DOHH2 (cell line): ENCODE data around the gene KIF5B.
"Not testable (repeated sequence)": the region's sequence is repeated elsewhere in the genome, so short reads cannot be mapped to it uniquely, and the experiment has no call there.

ENCODE experiments used
- H3F3A ChIP-seq: fragments of 200-600 bp; sonication (generic), shearing (Covaris generic); 2 replicates; pipeline ENCODE4 v1.6.0; 2016; ENCODE audit warnings: antibody characterized with exemption, mild to moderate bottlenecking; ENCODE audit not compliant: control insufficient read depth, insufficient read depth
- H3K27ac ChIP-seq: fragments of 200-600 bp; sonication (generic); 2 replicates; pipeline ENCODE4 v1.5.1; 2014; ENCODE audit warnings: low read depth, mild to moderate bottlenecking, low read length, moderate library complexity
- H3K27me3 ChIP-seq: fragments of 200-600 bp; sonication (generic); 2 replicates; pipeline ENCODE4 v1.6.1; 2014; ENCODE audit warnings: mild to moderate bottlenecking, low read length, mixed read lengths; ENCODE audit not compliant: control insufficient read depth
- H3K36me3 ChIP-seq: fragments of 200-600 bp; sonication (generic); 2 replicates; pipeline ENCODE4 v1.6.1; 2014; ENCODE audit warnings: mild to moderate bottlenecking, low read length, moderate library complexity, mixed read lengths; ENCODE audit not compliant: control insufficient read depth
- H3K4me1 ChIP-seq: fragments of 200-600 bp; sonication (generic); 2 replicates; pipeline ENCODE4 v1.6.1; 2014; ENCODE audit warnings: mild to moderate bottlenecking, low read length, mixed read lengths; ENCODE audit not compliant: control insufficient read depth
- H3K4me2 ChIP-seq: fragments of 200-600 bp; sonication (generic); 2 replicates; pipeline ENCODE4 v1.6.0; 2014; ENCODE audit warnings: mild to moderate bottlenecking, low read length, moderate library complexity
- H3K4me3 ChIP-seq: fragments of 200-600 bp; sonication (generic); 2 replicates; pipeline ENCODE4 v1.5.1; 2014; ENCODE audit warnings: mild to moderate bottlenecking, low read length, mixed read lengths
- H3K79me2 ChIP-seq: fragments of 200-600 bp; sonication (generic); 2 replicates; pipeline ENCODE4 v1.6.1; 2014; ENCODE audit warnings: mild to moderate bottlenecking, low read length, mixed read lengths; ENCODE audit not compliant: control insufficient read depth
- H3K9me2 ChIP-seq: fragments of 200-600 bp; sonication (generic); replicated peaks from 2 replicates; pipeline ENCODE4 v1.6.1; 2014; ENCODE audit warnings: mild to moderate bottlenecking, low read length, mixed read lengths; ENCODE audit not compliant: control insufficient read depth
- H3K9me3 ChIP-seq: fragments of 200-600 bp; sonication (generic); 2 replicates; pipeline ENCODE4 v1.6.1; 2014; ENCODE audit warnings: antibody characterized with exemption, low read length, mixed read lengths; ENCODE audit not compliant: control insufficient read depth, insufficient read depth
- H4K20me1 ChIP-seq: fragments of 200-600 bp; sonication (generic); 2 replicates; pipeline ENCODE4 v1.6.0; 2014; ENCODE audit warnings: low read depth, mild to moderate bottlenecking, antibody characterized with exemption, low read length, moderate library complexity; ENCODE audit not compliant: control insufficient read depth, insufficient read depth
- EZH2phosphoT487 ChIP-seq: fragments of 200-600 bp; sonication (generic); IDR thresholded peaks from 2 replicates; pipeline ENCODE4 v1.6.1; 2017; ENCODE audit warnings: borderline replicate concordance, mild to moderate bottlenecking, antibody characterized with exemption, low read length, moderate library complexity, mixed read lengths
- TF ChIP-seq, protein P1 (sequence below): fragments of 200-600 bp; sonication (generic); IDR thresholded peaks from one replicate; pipeline ENCODE4 v1.5.1; 2014; ENCODE audit warnings: antibody characterized with exemption, mild to moderate bottlenecking, low read depth, low read length; ENCODE audit not compliant: poor library complexity, severe bottlenecking

The KIF5B gene

DNA sequence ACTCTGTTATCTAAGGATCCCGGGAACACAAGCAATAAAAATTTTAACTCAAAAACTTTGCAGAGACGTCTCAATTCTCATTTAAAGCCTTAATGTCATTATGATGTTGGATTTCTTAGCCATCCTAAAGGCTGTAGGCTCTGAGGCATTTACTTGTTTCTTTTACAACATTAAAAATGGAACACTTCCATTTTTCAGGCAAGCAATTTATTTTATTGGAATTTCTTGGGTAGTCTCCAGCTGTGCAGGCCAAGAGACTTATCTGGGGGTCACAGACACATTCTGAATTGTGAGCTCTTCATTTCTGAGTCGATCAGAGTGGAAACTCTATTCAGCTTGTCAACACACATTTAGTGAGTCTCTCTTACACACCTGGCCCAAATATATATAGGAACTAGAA is 48.0 kb upstream of the KIF5B start:
- Histone ChIP-seq H3F3A (no peaks in the 10 kb centered on the region), H3K4me2 (no peak overlapping the region), H3K9me3 (no peaks in the 10 kb centered on the region), H3K27ac (no peak overlapping the region), H3K9me2 (no peaks in the 10 kb centered on the region), H3K4me1 (no peaks in the 10 kb centered on the region), H3K27me3 (0 out of 2 replicates have a peak, but pooled peaks cover 3% of the 10 kb centered on the region), H3K4me3 (no peak overlapping the region), H4K20me1 (no peaks in the 10 kb centered on the region), H3K36me3 (no peaks in the 10 kb centered on the region), H3K79me2 (no peaks in the 10 kb centered on the region)
- TF ChIP-seq, protein P1, sequence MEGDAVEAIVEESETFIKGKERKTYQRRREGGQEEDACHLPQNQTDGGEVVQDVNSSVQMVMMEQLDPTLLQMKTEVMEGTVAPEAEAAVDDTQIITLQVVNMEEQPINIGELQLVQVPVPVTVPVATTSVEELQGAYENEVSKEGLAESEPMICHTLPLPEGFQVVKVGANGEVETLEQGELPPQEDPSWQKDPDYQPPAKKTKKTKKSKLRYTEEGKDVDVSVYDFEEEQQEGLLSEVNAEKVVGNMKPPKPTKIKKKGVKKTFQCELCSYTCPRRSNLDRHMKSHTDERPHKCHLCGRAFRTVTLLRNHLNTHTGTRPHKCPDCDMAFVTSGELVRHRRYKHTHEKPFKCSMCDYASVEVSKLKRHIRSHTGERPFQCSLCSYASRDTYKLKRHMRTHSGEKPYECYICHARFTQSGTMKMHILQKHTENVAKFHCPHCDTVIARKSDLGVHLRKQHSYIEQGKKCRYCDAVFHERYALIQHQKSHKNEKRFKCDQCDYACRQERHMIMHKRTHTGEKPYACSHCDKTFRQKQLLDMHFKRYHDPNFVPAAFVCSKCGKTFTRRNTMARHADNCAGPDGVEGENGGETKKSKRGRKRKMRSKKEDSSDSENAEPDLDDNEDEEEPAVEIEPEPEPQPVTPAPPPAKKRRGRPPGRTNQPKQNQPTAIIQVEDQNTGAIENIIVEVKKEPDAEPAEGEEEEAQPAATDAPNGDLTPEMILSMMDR = no peak
- no peak for TF ChIP-seq EZH2phosphoT487

DNA sequence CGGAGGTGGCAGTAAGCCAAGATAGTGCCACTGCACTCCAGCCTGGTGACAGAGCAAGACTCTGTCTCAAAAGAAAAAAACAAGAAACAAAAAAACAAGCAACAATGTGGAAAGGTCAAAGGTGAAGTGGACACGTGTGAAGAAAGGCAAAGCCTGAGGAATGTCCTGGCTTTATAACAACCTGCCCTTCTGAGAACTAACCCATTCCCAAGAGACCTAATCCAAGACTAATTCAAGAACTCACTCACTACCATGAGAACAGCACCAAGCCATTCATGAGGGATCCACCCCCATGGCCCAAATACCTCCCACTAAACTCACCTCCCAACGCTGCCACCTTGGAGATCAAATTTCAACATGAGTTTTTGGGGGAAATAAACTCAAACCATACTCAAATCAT is 47.5 kb upstream of the KIF5B start:
- H3K27ac ChIP-seq = no peak overlapping the region
- no peaks in the 10 kb centered on the region for H3F3A ChIP-seq
- 0 out of 2 replicates have a peak, but pooled peaks cover 3% of the 10 kb centered on the region for H3K27me3 ChIP-seq
- no peak overlapping the region for H3K4me2 ChIP-seq
- H3K79me2 ChIP-seq = no peaks in the 10 kb centered on the region
- no peak overlapping the region for H3K4me3 ChIP-seq
- TF ChIP-seq EZH2phosphoT487 = no peak
- TF ChIP-seq, protein P1 = no peak
- no peaks in the 10 kb centered on the region for H4K20me1 ChIP-seq
- no peaks in the 10 kb centered on the region for H3K36me3 ChIP-seq
- no peaks in the 10 kb centered on the region for H3K4me1 ChIP-seq
- no peaks in the 10 kb centered on the region for H3K9me3 ChIP-seq
- no peaks in the 10 kb centered on the region for H3K9me2 ChIP-seq

DNA sequence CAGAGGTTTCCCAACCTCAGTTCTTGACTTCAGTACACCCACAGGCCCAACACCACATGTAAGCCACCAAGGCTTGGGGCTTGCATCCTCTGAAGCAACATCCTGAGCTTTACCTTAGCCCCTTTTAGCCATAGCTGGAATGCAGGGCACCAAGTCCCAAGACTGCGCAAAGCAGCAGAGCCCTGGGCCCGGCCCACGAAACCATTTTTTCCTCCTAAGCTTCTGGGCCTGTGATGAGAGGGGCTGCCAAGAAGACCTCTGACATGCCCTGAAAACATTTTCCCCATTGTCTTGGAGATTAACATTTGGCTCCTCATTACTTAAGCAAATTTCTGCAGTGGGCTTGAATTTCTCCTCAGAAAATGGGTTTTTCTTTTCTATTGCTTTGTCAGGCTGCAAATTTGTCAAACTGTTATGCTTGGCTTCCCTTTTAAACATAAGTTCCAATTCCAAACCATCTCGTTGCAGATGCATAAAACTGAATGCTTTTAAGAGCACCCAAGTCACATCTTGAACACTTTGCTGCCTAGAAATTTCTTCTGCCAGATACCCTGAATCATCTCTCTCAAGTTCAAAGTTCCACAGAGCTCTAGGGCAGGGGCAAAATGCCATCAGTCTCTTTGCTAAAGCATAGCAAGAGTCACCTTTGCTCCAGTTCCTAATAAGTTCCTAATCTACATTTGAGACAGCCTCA is 42.5 kb upstream of the KIF5B start:
- H3K9me2 ChIP-seq, H3F3A ChIP-seq, H3K79me2 ChIP-seq, H3K4me2 ChIP-seq, H3K9me3 ChIP-seq, H3K4me1 ChIP-seq, H3K27me3 ChIP-seq, H3K27ac ChIP-seq, H4K20me1 ChIP-seq, H3K4me3 ChIP-seq, H3K36me3 ChIP-seq: not testable (repeated sequence)

DNA sequence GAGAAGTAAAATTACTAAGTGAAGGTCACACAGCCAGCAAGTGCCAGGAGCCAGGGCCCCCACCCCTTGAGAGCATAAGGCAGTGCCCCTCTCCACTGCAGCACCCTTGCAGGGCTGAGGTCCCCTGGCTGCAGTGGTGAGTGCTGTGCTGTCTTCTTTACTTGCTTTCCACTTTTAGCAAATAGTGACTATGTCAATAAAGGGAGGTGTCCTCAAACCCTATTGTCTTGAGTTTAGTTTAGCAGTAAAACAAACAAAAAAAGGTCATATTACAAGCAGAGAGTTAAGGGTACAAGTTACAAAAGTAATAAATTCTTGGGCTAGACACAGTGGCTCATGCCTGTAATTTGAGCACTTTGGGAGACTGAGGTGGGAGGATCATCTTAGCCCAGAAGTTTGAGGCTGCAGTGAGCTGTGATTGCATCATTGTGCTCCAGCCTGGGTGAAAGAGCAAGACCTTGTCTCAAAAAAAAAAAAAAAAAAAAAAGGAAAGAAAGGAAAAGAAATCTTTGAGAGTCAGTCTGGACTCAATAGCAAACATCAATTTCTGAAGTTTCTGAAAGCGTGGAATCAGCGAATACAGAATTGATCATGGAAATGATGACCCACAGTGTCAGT is 39.0 kb upstream of the KIF5B start:
- Histone ChIP-seq H3K27ac (no peak overlapping the region), H3K27me3 (peaks cover 6% of the 10 kb centered on the region), H4K20me1 (no peaks in the 10 kb centered on the region), H3K4me2 (no peak overlapping the region), H3F3A (no peaks in the 10 kb centered on the region), H3K79me2 (no peaks in the 10 kb centered on the region), H3K4me1 (no peaks in the 10 kb centered on the region), H3K4me3 (no peak overlapping the region), H3K9me3 (no peaks in the 10 kb centered on the region), H3K36me3 (no peaks in the 10 kb centered on the region), H3K9me2 (no peaks in the 10 kb centered on the region)
- no peak for TF ChIP-seq EZH2phosphoT487
- TF ChIP-seq, protein P1 = no peak
